Thymus (tissue), 11 donors: ENCODE data around the gene INTS11. TPM values are rescaled to one million over a fixed set of nuclear protein-coding genes. Genes with fewer than 3 reads are reported as not detected.

Experiments
- DNase-seq, 9 donors: peaks; one replicate each; pipeline ENCODE4 v3.0.0-alpha.2; 2013; ENCODE audit warnings: low spot score in 9 of 9, low read depth in 6 of 9, missing footprints in 1 of 9
- H3K27ac ChIP-seq, 2 donors: one replicate each; pipeline ENCODE4 v1.5.1; 2013; ENCODE audit warnings: control low read depth in 1 of 2, low read depth in 1 of 2, low read length in 1 of 2, mild to moderate bottlenecking in 1 of 2, moderate library complexity in 1 of 2
- H3K27me3 ChIP-seq, 2 donors: one replicate each; pipeline ENCODE4 v1.5.1; 2013; ENCODE audit warnings: low read length in 1 of 2; ENCODE audit not compliant: control insufficient read depth in 2 of 2, insufficient read depth in 1 of 2
- H3K36me3 ChIP-seq, 2 donors: one replicate each; pipeline ENCODE4 v1.5.1; 2013; ENCODE audit warnings: low read length in 1 of 2, mild to moderate bottlenecking in 1 of 2, moderate library complexity in 1 of 2; ENCODE audit not compliant: control insufficient read depth in 2 of 2, insufficient read depth in 2 of 2
- H3K4me1 ChIP-seq, 2 donors: one replicate each; pipeline ENCODE4 v1.5.1; 2013; ENCODE audit warnings: low read length in 2 of 2; ENCODE audit not compliant: control insufficient read depth in 2 of 2, insufficient read depth in 2 of 2
- H3K4me3 ChIP-seq, 2 donors: one replicate each; pipeline ENCODE4 v1.5.1; 2013; ENCODE audit warnings: low read length in 2 of 2, control low read depth in 1 of 2, mild to moderate bottlenecking in 1 of 2
- H3K9me3 ChIP-seq, 2 donors: one replicate each; pipeline ENCODE4 v1.5.1; 2013; ENCODE audit warnings: low read length in 1 of 2, mild to moderate bottlenecking in 1 of 2; ENCODE audit not compliant: control insufficient read depth in 2 of 2, insufficient read depth in 1 of 2
- WGBS: extraction: QIAGEN DNeasy Blood & Tissue Kit; methylation state at CpG from one replicate; pipeline ENCODE4 v1.1.7; 2013; 5-methylcytosine and 5-hydroxymethylcytosine counted together
- polyA plus RNA-seq: library from polyadenylated mRNA; stranded (reverse); fragments of 200-250 nt; gene quantifications from one replicate; pipeline ENCODE4 v1.2.3, GENCODE V29; 2013
- total RNA-seq: library from RNA; stranded (reverse); fragments of 120-200 nt; gene quantifications from one replicate; pipeline ENCODE4 v1.2.4, GENCODE V29; 2013
- donor health status: healthy.

INTS11 gene
- total and polyA plus RNA-seq, 2 donors: 60.8 to 216 TPM

DNA sequence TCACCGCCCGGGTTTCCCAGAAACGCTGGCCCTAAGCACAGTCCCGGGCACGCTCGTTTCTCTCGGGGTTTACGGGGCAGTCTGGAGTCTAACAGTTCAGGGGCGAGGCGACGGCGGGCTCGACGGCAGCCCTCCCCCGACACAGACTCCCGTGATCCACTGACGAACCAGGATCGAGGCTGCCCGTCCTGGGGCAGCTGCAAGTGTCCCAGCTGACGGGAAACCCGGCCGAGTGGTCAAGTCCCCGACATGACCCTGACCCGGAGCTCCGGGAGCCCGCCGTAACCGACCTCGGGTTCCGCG is 51.3 kb downstream of the INTS11 start:
- under 1% methylated on average over 31 of the region's 31 CpGs for WGBS
- Histone ChIP-seq H3K27me3 (no peaks in the 10 kb centered on the region), H3K4me3 (peak overlapping the region; percentile 76 to 95), H3K4me1 (peaks cover 23 to 39% of the 10 kb centered on the region in 2 donors), H3K9me3 (no peaks in the 10 kb centered on the region), H3K36me3 (peaks cover 11 to 18% of the 10 kb centered on the region in 2 donors), H3K27ac (peak overlapping the region in 1 of 2 donors; percentile 79)
- no peak for DNase-seq

DNA sequence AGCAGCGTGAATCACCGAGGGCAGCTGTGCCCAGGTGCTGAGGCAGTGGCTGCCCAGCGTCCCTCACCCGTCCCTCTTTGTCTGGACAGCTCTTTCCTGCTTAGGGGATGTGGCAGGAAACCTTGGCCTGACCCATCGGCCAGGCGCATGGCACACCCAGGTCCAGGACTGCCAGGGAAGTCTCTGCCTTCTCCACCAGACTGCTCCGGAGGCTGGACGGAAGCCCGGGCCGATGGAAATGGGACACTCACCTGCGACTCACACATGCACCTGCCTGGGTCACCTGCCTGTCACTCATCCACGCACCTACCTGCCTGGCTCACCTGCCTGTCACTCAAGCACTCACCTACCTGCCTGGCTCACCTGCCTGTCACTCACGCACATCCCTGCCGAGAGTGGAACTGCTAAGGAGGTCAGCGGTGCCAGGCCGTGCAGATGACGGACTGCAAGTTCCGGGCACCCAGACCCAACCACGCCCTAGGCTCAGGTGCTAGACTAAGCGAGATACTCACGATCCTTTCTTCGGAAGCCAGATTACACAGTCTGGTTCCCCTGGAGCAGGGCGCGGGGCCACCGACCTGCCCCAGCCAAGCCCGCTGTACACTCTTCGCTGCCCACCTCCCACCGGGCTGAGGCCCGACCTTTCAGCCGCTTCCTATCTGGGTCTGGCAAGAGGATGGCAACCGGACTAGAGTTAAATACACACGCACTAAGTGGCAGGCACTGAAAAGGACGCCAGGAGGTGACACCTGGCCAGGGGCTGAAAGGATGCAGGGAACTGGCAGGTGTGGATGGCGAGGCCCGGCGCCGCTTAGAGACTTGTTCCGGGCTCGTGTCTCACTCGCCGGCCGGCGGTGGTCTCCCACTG is 51.9 kb downstream of the INTS11 start:
- DNase-seq: peak in 1 of 9 donors; percentile 41
- Histone ChIP-seq H3K4me1 (peaks cover 23 to 39% of the 10 kb centered on the region in 2 donors), H3K27ac (no peak overlapping the region), H3K36me3 (peaks cover 17 to 23% of the 10 kb centered on the region in 2 donors), H3K9me3 (no peaks in the 10 kb centered on the region), H3K4me3 (peak overlapping the region; percentile 76 to 95), H3K27me3 (no peaks in the 10 kb centered on the region)
- WGBS: 53% methylated on average over 43 of the region's 43 CpGs

DNA sequence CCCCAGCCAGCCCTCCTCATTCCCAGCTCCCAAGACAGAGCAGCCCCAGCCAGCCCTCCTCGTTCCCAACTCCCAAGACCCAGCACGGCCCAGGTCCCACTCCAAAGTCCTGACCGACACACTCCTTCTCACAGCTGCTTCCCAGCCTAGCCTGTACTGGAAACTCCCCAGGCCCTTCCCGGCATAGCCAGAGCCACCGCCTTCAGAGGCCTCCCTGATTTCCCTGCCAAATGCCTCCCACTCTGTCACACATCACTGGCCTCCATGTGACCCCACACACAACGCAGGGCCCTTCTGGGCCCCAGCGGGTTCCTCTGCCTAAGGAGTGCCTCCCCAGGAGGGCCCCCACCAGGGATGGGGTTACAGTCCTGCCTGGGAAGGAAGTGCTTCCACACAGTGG is 53.6 kb downstream of the INTS11 start:
- no peaks in the 10 kb centered on the region for H3K27me3 ChIP-seq
- no peak overlapping the region for H3K4me3 ChIP-seq
- H3K9me3 ChIP-seq: no peaks in the 10 kb centered on the region
- H3K4me1 ChIP-seq: peaks cover 23 to 39% of the 10 kb centered on the region in 2 donors
- no peak for DNase-seq
- H3K27ac ChIP-seq: no peak overlapping the region
- H3K36me3 ChIP-seq: peaks cover 27 to 32% of the 10 kb centered on the region in 2 donors
- 94% methylated on average over 7 of the region's 7 CpGs for WGBS

DNA sequence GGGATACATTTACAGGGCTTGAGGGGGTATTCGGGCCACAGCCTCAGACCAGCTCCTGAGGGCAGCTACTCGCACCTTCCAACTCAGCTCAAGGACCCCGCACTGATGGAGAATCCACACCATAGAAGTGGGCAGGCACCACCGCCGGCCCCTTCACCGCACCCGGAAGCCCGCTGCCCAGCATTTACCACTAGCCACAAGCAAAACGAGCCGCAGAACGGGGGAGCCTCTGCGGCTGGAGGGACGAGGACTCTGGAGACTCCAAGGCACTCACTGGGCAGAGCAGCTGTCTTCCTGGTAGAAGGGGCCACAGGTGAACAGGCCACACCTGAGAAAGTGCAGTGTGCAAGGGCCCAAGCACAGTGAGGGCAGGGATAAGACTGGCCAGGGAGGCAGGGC is 56.2 kb downstream of the INTS11 start:
- Histone ChIP-seq H3K36me3 (peaks cover 39 to 53% of the 10 kb centered on the region in 2 donors), H3K27ac (no peak overlapping the region), H3K27me3 (no peaks in the 10 kb centered on the region), H3K4me3 (no peak overlapping the region), H3K9me3 (no peaks in the 10 kb centered on the region), H3K4me1 (peaks cover 16 to 23% of the 10 kb centered on the region in 2 donors)
- no peak for DNase-seq
- WGBS: 98% methylated on average over 13 of the region's 13 CpGs

DNA sequence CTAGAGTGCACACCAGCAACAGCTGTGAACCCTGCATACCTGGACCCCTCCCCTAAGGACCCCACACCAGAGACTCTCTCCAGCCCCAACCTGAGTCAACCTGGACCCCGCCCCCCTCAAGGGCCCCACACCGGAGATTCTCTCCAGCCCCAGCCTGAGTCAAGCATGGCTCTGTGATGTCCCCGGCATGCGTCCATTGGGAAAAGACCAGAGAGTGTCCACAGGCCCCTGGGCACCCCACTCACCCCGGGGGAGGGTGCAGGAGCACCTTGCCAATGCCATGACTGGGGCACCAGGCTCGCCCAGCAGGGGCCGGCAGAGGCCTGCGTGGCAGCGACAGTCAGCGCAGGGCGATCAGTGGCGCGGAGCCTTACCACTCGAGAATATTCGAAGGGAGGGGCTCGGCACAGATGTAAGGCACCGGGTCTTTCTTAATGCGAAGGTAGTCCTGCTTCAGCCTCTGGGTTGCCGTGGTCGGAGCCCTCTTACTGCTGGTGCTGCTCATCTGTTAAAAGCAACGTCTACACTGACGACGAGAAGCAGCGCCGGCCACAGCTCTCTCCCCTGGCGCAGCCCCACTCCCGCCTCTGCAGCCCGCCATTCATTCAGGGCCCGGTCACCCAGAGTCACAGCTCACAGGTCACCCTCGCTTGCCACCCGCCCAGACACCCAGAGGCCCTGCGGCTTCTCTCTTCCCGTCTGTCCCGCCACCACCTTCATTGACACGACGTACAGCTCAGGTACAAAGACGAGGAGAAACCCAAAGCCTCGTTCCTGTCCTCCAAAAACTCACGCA is 56.8 kb downstream of the INTS11 start:
- Histone ChIP-seq H3K4me1 (peaks cover 14 to 20% of the 10 kb centered on the region in 2 donors), H3K27me3 (no peaks in the 10 kb centered on the region), H3K9me3 (no peaks in the 10 kb centered on the region), H3K36me3 (peaks cover 45 to 59% of the 10 kb centered on the region in 2 donors), H3K27ac (no peak overlapping the region), H3K4me3 (no peak overlapping the region)
- 97% methylated on average over 39 of the region's 39 CpGs for WGBS
- DNase-seq: no peak

DNA sequence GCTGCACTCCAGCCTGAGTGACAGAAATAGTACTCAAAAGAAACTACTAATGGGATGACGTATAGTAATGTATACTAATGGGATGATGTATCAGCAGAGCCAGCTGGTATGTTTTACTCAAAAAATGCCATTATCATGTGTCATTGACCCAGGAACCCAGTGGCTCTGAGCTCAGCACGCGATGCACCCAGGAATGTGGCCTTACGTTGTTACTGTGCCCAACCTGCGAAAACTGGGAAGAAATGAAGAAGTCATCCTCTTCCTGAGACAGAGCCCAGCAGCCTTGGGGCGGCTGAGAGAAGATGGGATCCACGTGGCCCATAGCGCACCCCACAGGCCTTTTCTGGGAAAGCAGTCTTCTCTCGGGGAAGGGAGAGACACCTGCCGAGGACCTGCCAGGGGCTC is 59.6 kb downstream of the INTS11 start:
- peaks cover 64 to 68% of the 10 kb centered on the region in 2 donors for H3K36me3 ChIP-seq
- no peak for DNase-seq
- H3K9me3 ChIP-seq: no peaks in the 10 kb centered on the region
- no peak overlapping the region for H3K4me3 ChIP-seq
- no peaks in the 10 kb centered on the region for H3K27me3 ChIP-seq
- 95% methylated on average over 10 of the region's 10 CpGs for WGBS
- no peak overlapping the region for H3K27ac ChIP-seq
- peaks cover 0 to 7% of the 10 kb centered on the region in 2 donors for H3K4me1 ChIP-seq

DNA sequence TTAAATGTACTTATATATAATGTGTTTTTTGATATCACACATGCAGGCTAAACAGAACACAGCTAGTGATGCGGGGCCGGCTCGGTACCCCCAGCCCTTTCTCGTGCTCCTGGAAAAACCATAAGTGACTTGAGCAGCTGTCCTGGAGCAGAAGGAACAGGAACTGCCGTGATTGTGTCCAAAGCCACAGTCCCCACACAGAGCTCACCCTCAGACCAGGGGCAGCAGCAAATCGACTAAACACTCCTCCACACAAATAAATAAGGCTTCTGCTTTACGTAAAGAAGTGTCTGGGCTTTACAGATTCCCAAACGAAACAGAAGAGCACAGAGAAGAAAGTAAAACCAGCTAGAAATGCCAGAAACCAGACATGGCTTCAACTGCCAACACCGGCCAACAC is 60.4 kb downstream of the INTS11 start:
- H3K27me3 ChIP-seq: no peaks in the 10 kb centered on the region
- 97% methylated on average over 9 of the region's 9 CpGs for WGBS
- no peak overlapping the region for H3K27ac ChIP-seq
- peaks cover 0 to 7% of the 10 kb centered on the region in 2 donors for H3K4me1 ChIP-seq
- H3K9me3 ChIP-seq: no peaks in the 10 kb centered on the region
- H3K4me3 ChIP-seq: no peak overlapping the region
- no peak for DNase-seq
- H3K36me3 ChIP-seq: peaks cover 68 to 73% of the 10 kb centered on the region in 2 donors

DNA sequence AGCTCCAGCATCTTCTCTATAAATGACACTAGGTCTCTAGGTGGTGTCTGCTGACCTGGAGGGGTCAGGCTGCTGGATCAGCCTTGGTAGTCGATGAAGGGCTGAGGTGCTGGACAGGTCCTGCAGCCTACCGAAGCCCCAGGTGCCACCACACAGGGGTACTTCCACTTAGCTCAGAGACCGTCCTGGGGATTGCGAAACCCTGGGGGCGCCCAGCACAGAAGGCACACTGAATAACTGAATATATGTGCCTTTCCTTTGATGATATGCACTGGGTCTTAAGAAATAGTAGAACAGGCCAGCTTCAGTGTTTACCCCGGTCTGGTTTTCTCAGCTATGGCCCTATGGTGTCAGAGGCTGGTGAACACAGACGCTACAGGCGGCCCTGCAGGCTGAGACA is 61.7 kb downstream of the INTS11 start:
- WGBS: 98% methylated on average over 8 of the region's 8 CpGs
- H3K4me1 ChIP-seq: peaks cover 0 to 7% of the 10 kb centered on the region in 2 donors
- no peak overlapping the region for H3K27ac ChIP-seq
- H3K36me3 ChIP-seq: peaks cover 68 to 71% of the 10 kb centered on the region in 2 donors
- no peaks in the 10 kb centered on the region for H3K9me3 ChIP-seq
- no peak overlapping the region for H3K4me3 ChIP-seq
- H3K27me3 ChIP-seq: no peaks in the 10 kb centered on the region
- DNase-seq: no peak

DNA sequence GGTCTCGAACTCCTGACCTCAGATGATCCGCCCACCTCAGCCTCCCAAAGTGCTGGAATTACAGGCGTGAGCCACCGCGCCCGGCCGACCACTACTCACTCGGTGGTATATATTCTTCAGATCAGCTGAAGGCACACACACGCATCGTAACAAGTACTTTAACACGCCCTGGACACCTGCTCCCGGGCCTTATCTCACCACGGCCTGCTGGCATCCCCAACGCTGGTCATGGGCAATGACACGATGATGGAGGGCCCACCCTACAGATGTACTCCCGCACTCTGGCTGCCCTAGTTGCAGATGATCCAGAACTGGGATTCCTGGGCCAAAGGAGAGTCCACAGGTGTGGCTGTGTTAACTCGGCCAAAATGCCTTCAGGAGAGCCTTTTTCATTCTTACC is 62.4 kb downstream of the INTS11 start:
- Histone ChIP-seq H3K9me3 (no peaks in the 10 kb centered on the region), H3K36me3 (peaks cover 64 to 68% of the 10 kb centered on the region in 2 donors), H3K27ac (no peak overlapping the region), H3K27me3 (no peaks in the 10 kb centered on the region), H3K4me1 (peaks cover 0 to 7% of the 10 kb centered on the region in 2 donors), H3K4me3 (no peak overlapping the region)
- 98% methylated on average over 17 of the region's 17 CpGs for WGBS
- no peak for DNase-seq
